ENCODE data around the gene TIRAP.
"Not testable (repeated sequence)": the region's sequence is repeated elsewhere in the genome, so short reads cannot be mapped to it uniquely, and the experiment has no call there.

TIRAP gene, protein sequence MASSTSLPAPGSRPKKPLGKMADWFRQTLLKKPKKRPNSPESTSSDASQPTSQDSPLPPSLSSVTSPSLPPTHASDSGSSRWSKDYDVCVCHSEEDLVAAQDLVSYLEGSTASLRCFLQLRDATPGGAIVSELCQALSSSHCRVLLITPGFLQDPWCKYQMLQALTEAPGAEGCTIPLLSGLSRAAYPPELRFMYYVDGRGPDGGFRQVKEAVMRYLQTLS

DNA sequence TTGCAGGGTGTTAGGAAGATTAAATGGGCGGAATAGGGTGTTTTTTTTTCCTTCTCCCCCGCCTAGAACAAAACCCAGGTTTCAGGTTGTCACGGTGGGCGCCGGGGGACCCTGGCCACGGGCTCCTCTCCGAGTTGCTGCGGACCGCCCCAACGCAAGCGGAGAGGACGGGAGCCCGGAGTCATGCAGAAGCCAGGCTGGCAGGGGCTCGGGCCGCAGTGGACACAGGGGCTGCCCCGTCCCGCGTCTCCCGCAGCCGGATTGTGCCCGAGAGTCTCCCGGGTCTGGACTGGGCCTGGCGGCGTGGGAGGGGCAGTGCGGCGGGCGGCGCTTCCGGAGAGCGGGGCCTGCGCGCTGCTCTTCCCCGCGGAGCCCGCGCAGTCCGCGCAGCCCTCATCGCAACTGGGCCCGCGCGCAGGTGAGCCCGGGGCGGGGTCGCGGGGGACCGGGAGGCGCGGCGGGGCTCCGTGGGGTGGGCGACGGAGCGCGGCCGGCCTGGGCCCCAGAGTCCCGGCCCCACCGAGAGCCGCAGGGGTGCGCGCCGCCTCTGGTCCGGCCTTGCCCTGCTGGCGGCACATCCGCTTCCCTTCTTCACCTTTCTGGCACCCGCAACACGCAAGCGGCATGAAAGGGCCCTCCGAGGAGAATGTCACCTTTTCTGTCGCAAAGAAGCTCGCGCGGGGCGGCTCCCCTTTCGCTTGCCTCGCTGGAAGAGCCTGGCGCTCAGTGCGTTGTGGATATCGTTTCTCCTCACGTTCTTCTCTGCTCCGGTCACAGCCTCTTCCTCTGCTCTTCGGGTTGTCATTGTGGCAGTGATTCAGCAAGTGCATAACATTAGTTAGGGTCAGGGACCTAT, at the start of gene TIRAP:
TSS of gene TIRAP (plus strand) at position 358 of the 856 bp plus-strand sequence. CDS start 7,802 bp downstream, outside the sequence.
- peak; percentile 60 for DNase-seq

DNA sequence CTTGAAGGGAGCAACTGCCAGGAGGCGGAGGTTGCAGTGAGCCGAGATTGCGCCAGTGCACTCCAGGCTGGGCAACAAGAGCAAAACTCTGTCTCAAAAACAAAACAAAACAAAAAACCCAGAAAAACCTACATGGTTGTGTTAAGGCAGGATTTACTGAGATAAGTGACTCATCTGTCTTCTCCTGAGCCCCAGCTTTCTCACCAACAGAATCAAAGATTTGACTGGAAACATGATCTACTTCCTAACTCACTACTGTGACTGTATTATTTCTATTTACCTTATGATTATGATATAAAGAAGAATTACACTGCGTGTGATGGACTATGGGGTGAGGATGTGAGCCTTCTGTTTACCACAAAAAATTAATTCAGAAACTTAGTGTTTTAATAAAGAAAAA, 49.5 kb upstream of the TIRAP start:
- DNase-seq: no peak

DNA sequence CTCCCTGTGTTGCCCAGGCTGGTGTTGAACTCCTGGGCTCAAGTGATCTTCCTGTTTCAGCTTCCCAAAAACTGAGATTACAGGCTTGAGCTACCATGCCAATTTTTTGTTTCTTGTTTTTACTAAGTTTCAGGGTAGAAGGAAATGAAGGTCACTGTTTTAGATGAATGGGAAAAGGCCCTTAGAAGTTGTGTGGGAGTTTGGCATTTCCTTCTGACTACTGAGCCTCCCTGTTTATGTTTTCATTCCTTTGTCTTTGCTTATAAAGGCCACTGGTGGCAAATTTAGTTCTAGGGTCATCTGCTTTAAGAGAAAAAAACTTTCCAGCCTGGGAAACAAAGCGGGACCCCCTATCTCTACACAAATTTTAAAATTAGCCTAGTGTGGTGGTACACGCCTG, 36.3 kb upstream of the TIRAP start:
- DNase-seq: no peak

DNA sequence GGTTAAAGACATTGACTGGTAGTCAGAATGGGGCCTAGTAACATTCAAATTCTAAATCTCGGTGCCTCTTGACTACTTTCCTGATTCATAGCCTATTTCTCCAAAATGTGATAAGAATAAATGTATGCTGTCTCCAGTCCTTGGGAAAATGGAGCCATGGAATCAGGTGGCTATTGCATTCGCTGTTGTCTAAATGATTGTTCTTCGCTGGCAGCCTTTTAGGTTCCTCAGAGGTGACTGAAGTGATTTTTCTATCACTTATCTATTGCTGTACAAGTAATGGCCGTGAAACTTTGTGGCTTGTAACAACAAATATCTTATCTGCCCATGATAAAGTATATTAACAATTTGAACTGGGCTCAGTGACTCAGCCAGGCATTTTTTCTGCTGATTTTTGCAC, 29.6 kb upstream of the TIRAP start:
- no peak for DNase-seq

DNA sequence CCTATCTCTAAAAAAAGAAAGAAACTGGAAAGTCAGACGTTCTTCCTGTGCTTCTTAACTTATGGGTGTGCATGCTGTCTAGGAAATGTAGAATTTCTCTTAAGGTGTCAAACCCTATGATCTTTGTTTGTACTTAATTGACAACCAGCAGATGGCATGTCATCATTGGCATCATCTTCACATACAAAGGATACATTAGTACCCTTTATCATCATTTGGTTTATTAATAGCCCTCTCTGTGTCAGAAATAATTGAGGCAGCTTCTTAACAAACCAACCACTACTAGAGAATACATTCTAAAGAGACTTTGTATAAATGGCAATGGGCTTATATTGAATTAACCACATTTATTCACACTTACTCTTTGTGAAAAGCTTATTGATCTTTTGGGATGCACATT, 28.1 kb upstream of the TIRAP start:
- DNase-seq: no peak

DNA sequence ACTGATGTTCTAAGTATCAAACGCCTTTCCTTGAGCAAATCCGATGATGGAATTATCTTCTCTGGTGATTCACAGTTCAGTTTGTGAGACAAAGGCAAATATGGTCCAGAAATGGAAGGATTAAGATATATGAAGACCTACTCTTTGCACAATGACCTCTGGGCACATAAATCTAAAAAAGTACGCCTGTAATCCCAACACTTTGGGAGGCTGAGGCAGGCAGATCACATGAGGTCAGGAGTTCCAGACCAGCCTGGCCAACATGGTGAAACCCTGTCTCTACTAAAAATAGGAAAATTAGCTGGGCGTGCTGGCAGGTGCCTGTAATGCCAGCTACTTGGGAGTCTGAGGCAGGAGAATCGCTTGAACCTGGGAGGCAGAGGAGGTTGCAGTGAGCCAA, 27.4 kb upstream of the TIRAP start:
- not testable (repeated sequence) for DNase-seq

DNA sequence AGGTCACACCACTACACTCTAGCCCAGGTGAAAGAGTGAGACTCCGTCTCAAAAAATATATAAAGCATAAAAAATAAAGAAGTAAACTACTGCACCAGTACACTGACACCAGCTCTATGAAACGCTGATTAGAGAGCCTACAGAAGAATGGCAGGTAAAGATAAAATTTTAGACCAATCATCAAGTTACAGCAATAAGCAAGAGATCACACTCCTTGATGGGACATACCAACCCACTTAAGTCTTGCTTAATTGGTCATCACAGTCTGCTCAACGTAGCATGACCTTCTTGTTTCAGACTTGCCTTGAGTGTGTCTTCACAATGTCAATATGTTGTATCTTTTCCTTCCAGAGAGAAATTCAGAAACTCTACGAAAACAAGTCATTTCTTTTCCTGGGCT, 26.7 kb upstream of the TIRAP start:
- no peak for DNase-seq

DNA sequence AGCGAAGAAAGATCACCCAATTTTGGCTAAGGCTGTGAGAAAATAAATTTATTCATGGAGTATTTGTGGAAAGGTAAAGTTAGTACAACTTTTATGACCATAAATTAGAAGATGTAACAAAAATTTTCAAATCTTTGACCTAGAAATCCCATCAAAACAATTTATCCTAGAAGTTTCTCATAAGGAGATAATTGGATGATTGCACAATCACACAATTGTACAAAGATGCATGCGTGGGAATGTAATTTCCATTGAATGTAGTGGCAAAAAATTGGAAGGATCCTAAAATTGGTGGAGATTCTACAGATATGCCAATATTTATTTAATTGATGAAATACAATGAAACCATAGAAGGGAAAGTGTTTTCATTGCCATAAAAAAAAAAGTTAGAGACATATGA, 25.7 kb upstream of the TIRAP start:
- DNase-seq: no peak

DNA sequence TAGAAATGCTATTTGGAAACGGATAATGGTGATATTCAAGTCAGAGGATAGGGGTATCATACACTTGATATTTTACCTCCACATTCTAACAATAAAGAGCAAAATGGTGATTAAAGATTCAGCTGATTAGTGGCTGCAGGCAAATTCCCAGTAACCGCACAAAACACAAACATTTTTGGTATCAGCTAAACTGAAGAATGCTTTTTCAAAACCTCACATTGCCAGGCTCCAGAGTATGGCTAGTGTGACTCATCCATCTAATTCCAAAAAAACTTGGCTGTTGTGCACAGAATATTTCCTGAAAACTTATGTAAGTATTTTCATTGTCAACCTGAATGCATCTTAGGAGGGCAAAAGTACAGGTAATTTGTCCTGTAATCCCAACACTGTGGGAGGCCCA, 25.1 kb upstream of the TIRAP start:
- DNase-seq: no peak

DNA sequence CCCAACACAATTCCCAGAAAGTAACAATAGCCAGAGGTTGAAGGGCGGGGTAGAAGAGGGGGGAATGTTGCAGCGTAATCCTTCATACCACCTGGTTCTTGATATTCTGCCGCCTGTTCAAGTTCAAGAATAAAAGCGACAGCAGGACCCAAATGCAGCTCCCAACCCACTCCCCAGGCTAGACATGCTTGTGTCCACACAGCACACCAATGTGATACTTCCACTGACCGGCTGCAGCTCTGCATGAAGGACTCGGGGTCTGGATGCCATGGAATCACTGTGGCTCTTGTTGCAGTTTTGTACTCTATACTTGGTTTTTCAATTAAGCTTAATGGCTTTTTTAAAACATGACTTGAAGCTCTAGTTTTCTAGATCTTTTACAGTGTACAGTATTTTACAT, 20.7 kb upstream of the TIRAP start:
- DNase-seq: no peak

DNA sequence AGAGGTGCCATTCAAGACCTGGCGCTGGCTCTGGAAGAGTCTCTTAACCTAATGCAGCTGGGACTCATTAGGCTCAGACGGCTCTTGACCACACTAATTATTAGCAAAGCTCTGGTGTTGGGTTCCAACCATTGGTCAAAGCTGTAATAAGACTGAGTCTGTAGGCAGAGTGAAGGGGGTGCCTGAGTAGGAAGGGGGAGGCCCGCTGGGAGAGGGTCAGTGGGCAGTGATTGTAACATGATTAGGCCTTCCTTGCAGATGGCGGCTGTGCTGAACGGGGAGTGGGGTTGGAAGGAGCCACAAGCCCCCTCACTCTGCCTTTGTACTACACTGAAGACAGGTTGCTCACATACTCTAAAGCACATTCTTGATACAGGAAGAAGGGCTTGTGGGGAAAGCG, 19.4 kb upstream of the TIRAP start:
- no peak for DNase-seq

DNA sequence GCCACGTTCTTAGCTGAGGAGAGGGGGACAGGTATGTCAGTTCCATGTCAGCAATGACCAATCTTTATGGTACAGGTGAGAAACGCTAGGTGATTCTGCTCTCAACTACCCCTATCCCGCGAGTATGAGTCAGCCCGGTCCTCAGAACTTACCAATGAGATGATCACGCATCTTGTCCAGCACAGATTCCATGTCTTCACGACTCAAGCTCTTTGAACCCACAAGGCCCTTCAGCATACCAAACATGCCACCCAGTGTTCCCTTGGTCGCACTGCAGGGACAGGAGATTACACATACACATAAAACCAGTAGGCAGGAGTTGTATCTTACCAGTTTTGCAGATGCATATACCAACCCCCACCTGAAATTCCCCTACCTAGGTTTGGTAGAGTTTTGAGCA, 17.1 kb upstream of the TIRAP start:
- DNase-seq: no peak

DNA sequence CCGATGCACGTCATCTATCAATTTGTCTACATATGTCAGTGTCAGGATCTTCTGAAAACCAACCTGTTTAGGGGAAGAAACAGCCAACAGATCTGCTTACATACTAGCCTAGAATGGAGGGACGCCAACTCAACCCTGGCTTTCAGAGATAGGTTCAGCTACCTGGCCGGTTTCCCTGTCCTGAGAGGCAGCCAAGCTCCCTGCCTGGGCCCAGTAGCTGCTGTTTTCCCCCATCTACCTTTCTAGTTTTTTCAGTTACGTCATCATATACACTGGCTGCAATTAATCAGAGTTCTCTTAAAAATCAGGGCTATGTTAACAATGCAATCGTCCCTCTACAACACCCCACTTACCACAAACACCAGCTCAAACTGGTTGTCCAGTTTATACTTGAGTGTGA, 15.2 kb upstream of the TIRAP start:
- DNase-seq: no peak

DNA sequence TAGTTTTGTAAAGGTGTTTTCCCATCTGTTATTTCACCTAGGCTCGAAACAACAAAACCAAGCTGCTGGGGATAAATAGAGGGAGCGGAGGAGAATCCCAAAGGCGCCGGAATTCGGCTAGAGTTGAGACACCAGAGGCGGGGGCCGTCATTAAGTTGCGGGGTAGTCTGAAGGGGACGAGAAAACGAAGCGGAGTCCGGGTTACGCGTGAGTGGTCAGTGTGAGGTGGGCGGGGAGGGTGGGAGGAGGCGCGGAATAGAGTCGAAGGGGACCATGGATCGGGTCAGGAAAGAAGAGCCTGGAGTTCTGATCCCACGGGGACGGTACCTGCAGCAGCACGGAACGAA, 14.6 kb upstream of the TIRAP start:
- no peak for DNase-seq

DNA sequence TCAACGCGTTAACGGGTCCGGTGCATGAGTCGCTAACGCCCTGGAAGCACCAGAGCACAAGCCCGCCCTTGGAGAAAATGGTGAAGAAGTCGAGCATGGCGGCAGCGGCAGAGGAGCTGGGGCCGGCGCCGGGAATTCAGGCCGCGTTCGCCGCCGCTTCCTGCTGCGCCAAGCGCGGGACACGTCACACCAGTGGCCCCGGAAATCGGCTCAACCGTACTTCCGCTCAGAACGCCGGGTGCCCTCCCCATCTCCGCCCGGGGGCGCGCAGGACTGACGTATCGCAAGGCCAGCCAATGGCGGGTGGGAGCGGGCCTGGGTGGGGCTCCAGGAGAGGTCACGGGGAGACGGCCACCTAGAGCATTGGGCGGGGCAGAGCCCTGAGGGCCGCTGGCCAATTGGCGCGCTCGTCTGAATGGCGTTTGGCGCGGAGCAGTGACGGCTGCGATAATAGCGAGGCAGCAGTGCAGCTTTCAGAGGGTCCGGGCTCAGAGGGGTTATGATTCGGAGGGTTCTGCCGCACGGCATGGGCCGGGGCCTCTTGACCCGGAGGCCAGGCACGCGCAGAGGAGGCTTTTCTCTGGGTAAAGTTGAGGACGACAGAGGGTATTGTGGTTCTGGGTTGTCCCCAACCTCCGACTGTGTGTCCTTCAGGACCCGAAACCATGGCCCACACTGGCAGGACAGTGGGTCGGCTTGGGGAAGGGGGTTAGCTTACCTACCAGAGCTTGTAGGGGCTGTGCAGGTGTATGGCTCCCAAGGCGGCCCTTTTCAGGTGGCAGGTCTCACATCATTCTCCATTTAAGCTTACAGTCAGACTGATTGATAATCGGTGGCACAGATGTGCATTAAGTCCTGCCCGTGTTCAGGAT, 13.9 kb upstream of the TIRAP start, which contains the start of the genes FOXRED1 and SRPRA:
TSS of gene FOXRED1 (plus strand) at position 447 of the 872 bp plus-strand sequence. CDS start at position 500, 53 bp downstream.
TSS of gene SRPRA (minus strand) at position 188 of the 872 bp plus-strand sequence. CDS start at position 97, 91 bp downstream.
- peak; percentile 100 for DNase-seq

DNA sequence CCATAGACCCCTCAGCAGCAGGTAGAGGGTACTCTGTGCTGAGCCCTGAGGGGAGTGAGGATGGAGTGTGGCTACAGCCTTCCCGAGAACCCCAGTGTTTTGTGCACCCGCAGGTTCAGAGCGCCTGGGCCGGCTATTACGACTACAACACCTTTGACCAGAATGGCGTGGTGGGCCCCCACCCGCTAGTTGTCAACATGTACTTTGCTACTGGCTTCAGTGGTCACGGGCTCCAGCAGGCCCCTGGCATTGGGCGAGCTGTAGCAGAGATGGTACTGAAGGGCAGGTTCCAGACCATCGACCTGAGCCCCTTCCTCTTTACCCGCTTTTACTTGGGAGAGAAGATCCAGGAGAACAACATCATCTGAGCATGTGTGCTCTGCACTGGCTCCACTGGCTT, 5.6 kb upstream of the TIRAP start:
- DNase-seq: no peak

DNA sequence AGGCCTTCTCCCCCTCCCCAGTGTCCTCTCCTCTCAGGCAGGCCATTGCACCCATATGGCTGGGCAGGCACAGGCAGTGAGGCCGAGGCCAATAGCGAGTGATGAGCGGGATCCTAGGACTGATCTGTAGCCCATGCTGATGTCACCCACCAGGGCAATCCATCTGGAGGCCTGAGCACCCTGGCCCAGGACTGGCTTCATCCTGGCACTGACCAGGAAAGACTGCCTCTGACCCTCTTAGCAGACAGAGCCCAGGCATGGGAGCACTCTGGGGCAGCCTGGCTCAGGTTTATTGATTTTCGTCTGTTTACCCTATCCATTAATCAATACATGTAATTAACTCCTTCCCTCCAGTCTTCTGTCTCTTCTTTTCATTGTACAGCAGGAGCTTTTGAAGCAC, 5.1 kb upstream of the TIRAP start:
- no peak for DNase-seq

DNA sequence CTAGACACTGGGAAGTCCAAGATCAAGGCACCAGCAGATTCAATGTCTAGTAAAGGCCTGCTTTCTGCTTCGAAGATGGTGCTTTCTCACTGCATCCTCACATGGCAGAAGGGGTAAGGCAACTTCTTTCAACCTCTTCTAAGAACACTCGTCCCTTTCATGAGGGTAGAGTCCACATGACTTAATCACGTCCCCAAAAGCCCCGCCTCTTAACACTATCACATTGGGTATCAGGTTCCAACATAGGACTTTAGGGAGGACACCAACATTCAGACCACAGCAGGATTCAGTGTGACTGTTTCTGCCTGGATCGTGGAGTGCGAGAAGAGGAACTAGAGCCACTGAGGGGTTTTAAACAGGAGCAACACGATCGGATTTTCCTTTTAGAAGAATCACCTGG, 3.7 kb upstream of the TIRAP start:
- no peak for DNase-seq

DNA sequence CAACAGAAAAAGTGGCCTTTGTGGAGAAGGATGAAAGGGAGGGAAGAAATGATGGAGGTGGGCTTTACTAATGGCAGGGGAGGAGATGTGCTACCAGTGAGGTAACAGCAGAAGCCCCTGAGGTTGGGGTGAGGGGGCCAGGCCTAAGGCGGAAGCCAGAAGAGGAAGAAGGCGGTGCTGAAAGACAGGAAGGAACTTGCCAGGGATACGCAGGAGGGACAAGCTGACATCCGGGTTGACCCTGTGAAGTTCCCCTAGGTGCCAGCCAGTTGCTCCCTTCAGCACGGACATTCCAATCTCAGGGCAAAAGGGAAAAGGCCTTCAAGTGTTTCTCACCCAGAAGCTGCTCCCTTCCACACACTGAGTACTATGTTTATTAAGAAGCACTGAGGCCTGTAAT, 2.3 kb upstream of the TIRAP start:
- no peak for DNase-seq

DNA sequence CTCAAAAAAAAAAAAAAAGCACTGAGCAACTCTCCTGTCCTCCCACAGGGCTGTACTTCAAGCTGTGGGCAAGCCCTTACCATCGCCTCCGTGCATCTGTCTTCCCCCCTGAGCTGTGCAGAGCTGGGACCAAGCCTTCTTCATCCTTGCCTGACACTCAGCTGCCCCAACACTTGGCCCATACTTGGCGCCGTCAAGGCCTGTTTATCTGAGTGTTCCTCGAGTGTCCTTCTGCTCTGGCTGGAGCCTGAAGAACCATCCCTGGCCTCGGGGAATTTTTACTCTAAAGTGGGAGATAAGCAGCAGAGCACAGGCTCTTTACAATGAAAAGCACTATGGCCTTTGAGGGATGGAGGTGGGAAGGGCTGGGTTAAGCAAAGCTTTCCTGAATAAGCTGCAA, 1.6 kb upstream of the TIRAP start:
- DNase-seq: no peak

DNA sequence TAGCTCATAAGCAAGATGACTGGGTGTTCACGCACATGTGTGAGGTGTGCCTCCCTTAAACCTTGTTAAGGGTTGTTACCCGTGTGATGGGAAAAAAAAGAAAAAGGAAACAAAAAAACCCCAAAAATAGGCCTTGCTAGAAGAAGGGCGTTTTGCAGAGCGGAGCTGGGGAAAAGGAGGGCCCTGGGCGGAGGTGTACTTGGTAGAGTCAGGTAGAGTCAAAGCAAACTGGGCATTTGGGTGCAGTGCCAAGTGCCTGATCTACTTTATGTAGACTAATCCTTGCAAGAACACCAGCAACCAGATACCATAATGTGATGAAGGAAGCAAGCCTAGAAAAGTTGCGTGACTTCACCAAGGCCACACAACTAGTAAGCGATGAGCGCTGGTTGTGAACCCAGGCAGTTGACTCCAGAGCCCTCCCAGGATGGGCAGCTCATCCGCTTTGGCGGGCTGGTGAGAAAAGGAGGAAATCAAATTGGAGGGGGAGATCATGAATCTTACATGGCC, 1.2 kb upstream of the TIRAP start:
- no peak for DNase-seq

DNA sequence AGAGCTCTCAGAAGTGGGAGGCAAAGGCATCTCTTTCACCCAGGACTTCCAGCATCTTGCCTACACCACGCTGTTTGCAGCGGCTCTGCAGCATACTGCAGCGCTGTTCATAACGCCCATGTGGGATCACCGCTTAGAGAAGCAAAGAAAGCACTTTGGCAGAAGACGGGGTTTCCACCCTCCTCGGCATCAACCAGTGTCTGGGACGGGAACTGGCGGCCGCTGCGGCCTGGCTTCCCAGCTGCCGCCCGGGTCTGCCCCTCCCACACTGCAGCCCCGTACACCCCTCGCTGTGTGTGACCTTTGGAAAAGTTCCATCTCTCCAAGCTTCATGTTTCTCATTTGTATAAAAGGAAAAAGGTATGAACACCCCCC, 545 bp upstream of the TIRAP start:
- DNase-seq: no peak

DNA sequence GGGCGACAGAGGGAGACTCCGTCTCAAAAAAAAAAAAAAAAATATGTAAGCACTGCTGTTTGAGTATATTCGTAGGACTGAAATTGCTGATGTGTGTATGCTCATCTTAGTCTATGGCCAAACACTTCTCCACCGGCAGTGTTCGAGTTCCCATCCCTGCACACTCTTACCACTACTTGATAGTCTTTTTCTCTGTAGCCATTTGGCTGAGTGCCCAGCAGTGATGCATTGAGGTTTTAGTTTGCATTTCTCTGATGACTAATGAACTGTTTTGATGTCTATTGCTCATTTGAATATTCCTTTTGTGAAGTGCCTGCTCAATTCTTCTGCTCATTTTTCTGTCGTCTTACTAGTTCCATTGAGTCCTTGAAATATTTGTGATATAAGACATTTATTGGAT, 1.9 kb downstream of the TIRAP start:
- DNase-seq: peak; percentile 83

All from stimulated activated naive CD4-positive, alpha-beta T cell treated with Interleukin-2 at 50 U/mL for 16 hours (primary cell).